Endothelial cell of umbilical vein (primary cell): ENCODE measurements around the gene HIVEP1. TPM values are rescaled to one million over a fixed set of nuclear protein-coding genes. Genes with fewer than 3 reads are reported as not detected.

Source experiments
- BruUV-seq: library from RNA; stranded (reverse); fragments of 400-500 nt; replicated peaks from 2 replicates; lab custom pipeline; 2021; lab: Mats Ljungman, UMichigan
- CTCF ChIA-PET: fragments of 300-600, 350-600 bp; sonication (Branson Sonifier 250); formaldehyde crosslinking; loops from one replicate; lab custom pipeline; 2021; ENCODE audit warnings: antibody characterized with exemption, inconsistent platforms; lab: Charles Lee
- POLR2A ChIA-PET: fragments of 300-600, 350-600 bp; sonication (Branson Sonifier 250); formaldehyde crosslinking; loops from one replicate; lab custom pipeline; 2021; ENCODE audit warnings: antibody characterized with exemption, inconsistent platforms; lab: Charles Lee
- DNase-seq: peaks from one replicate; pipeline ENCODE4 v3.0.0-alpha.2; 2011; ENCODE audit warnings: low read depth, low spot score
- FAIRE-seq: peaks from 2 replicates; lab custom pipeline; 2011; peaks lifted over from hg19 to GRCh38; lab: Jason Lieb, UNC
- H2AFZ ChIP-seq: 2 replicates; pipeline ENCODE4 v1.6.0; 2012; ENCODE audit warnings: low read depth, low read length, control low read depth, inconsistent platforms
- H3K27ac ChIP-seq: 2 replicates; pipeline ENCODE4 v1.5.1; 2011; ENCODE audit warnings: low read depth, mild to moderate bottlenecking, control low read depth, low read length, moderate library complexity; ENCODE audit not compliant: insufficient read depth
- H3K27me3 ChIP-seq, 2 experiments: 2 replicates each; pipeline versions ENCODE4 v1.6.0 to v1.6.1; 2011; ENCODE audit warnings: low read length in 2 of 2, mixed read lengths in 1 of 2; ENCODE audit not compliant: control insufficient read depth in 2 of 2, insufficient read depth in 2 of 2
- H3K36me3 ChIP-seq, 2 experiments: 2 replicates in 1 of 2; 3 replicates in 1 of 2; pipeline ENCODE4 v1.5.1; 2011; ENCODE audit warnings: low read length in 2 of 2, mild to moderate bottlenecking in 1 of 2, moderate library complexity in 1 of 2; ENCODE audit not compliant: control insufficient read depth in 2 of 2, insufficient read depth in 2 of 2; ENCODE audit errors: extremely low read depth in 1 of 2
- H3K4me1 ChIP-seq: 3 replicates; pipeline ENCODE4 v1.5.1; 2011; ENCODE audit warnings: mild to moderate bottlenecking, low read length; ENCODE audit not compliant: control insufficient read depth, insufficient read depth; ENCODE audit errors: extremely low read depth
- H3K4me2 ChIP-seq: 2 replicates; pipeline ENCODE4 v1.6.1; 2011; ENCODE audit warnings: low read length, control low read depth, mixed read lengths; ENCODE audit not compliant: insufficient read depth
- H3K4me3 ChIP-seq, 3 experiments: fragments of 200-600 bp in 1 of 3; sonication (generic), shearing (Covaris generic) in 1 of 3; replicated peaks in 1 of 3; 2 replicates each; pipeline ENCODE4 v1.5.1; 2011 to 2016; ENCODE audit warnings: control low read depth in 3 of 3, low read length in 3 of 3, mild to moderate bottlenecking in 2 of 3, inconsistent platforms in 1 of 3, low read depth in 1 of 3, moderate library complexity in 1 of 3; ENCODE audit not compliant: insufficient read depth in 1 of 3
- H3K79me2 ChIP-seq: 2 replicates; pipeline ENCODE4 v1.6.0; 2012; ENCODE audit warnings: low read length, inconsistent platforms; ENCODE audit not compliant: control insufficient read depth, insufficient read depth
- H3K9ac ChIP-seq: replicated peaks from 2 replicates; pipeline ENCODE3; 2011; ENCODE audit warnings: low read length, control low read depth; ENCODE audit not compliant: insufficient read depth; ENCODE audit errors: extremely low read depth
- H3K9me1 ChIP-seq: replicated peaks from 3 replicates; pipeline ENCODE4 v1.6.0; 2011; ENCODE audit warnings: mild to moderate bottlenecking, low read length; ENCODE audit not compliant: control insufficient read depth, insufficient read depth; ENCODE audit errors: extremely low read depth
- H3K9me3 ChIP-seq: replicated peaks from 2 replicates; pipeline ENCODE4 v1.5.1; 2012; ENCODE audit warnings: low read length, inconsistent platforms; ENCODE audit not compliant: control insufficient read depth, insufficient read depth
- H4K20me1 ChIP-seq: replicated peaks from 2 replicates; pipeline ENCODE3; 2011; ENCODE audit warnings: mild to moderate bottlenecking, low read length; ENCODE audit not compliant: control insufficient read depth, insufficient read depth; ENCODE audit errors: extremely low read depth
- EZH2 ChIP-seq: IDR thresholded peaks from 2 replicates; pipeline ENCODE4 v1.6.1; 2012; ENCODE audit warnings: borderline replicate concordance, low read depth, mild to moderate bottlenecking, moderate library complexity, low read length, inconsistent platforms; ENCODE audit not compliant: severe bottlenecking
- FOS ChIP-seq: IDR thresholded peaks from 2 replicates; pipeline ENCODE4 v1.6.1; 2011; ENCODE audit warnings: mild to moderate bottlenecking, low read length, moderate library complexity, borderline replicate concordance; ENCODE audit not compliant: insufficient read depth
- GATA2 ChIP-seq: IDR thresholded peaks from 2 replicates; pipeline ENCODE4 v1.7.0; 2011; ENCODE audit warnings: low read depth, mild to moderate bottlenecking, moderate library complexity, mixed read lengths, low read length; ENCODE audit not compliant: insufficient read length, insufficient read depth
- JUN ChIP-seq: IDR thresholded peaks from 2 replicates; pipeline ENCODE4 v1.6.1; 2011; ENCODE audit warnings: borderline replicate concordance, low read depth; ENCODE audit not compliant: insufficient read length, insufficient read depth
- MYC ChIP-seq: IDR thresholded peaks from one replicate; pipeline ENCODE4 v1.6.1; 2011; ENCODE audit warnings: mild to moderate bottlenecking, low read depth, low read length
- POLR2A ChIP-seq: IDR thresholded peaks from 2 replicates; pipeline ENCODE4 v1.6.1; 2012; ENCODE audit warnings: low read depth, mild to moderate bottlenecking, control low read depth, low read length
- POLR2AphosphoS5 ChIP-seq: IDR thresholded peaks from 2 replicates; pipeline ENCODE4 v1.6.1; 2012; ENCODE audit warnings: low read depth, mild to moderate bottlenecking, control low read depth, low read length, moderate library complexity; ENCODE audit not compliant: insufficient read depth
- dilution Hi-C: fragments of 300-500 bp; cut with MboI; formaldehyde crosslinking; loops from one replicate; pipeline ENCODE4 v1.15.0; 2019; ENCODE audit warnings: low sequenced_read_pairs; ENCODE audit not compliant: extremely low pct_ligation_motif_present
- intact Hi-C: fragments of 100-400 bp; cut with micrococcal nuclease; formaldehyde crosslinking; loops from one replicate; pipeline ENCODE4 v1.10.0; 2022
- polyA plus RNA-seq, 4 experiments: library from polyadenylated mRNA; depleted of rRNA in 3 of 4; stranded (reverse) in 3 of 4; unstranded in 1 of 4; fragments of >200 nt; gene quantifications; 2 replicates each; pipeline versions ENCODE4 v1.2.1 to v1.2.3, GENCODE V29; 2011 to 2012; ENCODE audit warnings: missing spikeins in 1 of 4
- total RNA-seq: library from RNA; stranded (reverse); gene quantifications from 2 replicates; pipeline ENCODE4 v1.2.3, GENCODE V29; 2021
- TF ChIP-seq, protein P1 (sequence below): IDR thresholded peaks from 2 replicates; pipeline ENCODE4 v1.6.1; 2011; ENCODE audit not compliant: insufficient read depth, insufficient read length
- TF ChIP-seq, protein P2 (sequence below), 2 donors: IDR thresholded peaks; 1 replicate in 1 of 2; 2 replicates in 1 of 2; pipeline ENCODE4 v1.5.1; 2011; ENCODE audit warnings: low read length in 2 of 2, mild to moderate bottlenecking in 2 of 2, moderate library complexity in 2 of 2, control low read depth in 1 of 2, inconsistent platforms in 1 of 2, low read depth in 1 of 2; ENCODE audit not compliant: insufficient read depth in 1 of 2; ENCODE audit errors: extremely low read depth in 1 of 2

Gene HIVEP1
- total and polyA plus RNA-seq, 2 donors (not counting 3 experiments of a cell fraction or from before 2014, with no cell fraction given) = 33.5 to 49.2 TPM

DNA sequence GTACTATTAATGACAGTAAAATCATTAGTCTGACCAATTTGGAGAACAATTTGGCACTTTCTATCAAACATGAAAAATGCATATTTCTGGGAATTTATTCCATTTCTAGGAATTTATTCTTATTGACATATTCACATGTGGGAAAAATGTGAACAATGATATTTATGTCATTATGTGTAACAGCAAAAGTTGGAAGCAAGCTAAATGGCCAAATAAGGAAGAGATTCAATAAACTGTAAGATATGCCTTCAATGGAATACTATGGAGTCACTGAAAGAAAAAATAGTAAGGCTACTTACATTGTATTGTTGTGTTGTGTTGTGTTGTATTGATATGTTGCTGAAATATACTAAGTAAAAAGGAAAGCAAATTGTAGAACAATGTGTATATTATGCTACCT, 177.5 kb downstream of the HIVEP1 start:
- no peak for FAIRE-seq
- Histone ChIP-seq H3K4me2 (no peak overlapping the region), H3K36me3 (no peaks in the 10 kb centered on the region), H3K9me1 (no peaks in the 10 kb centered on the region), H3K79me2 (no peaks in the 10 kb centered on the region), H3K27me3 (no peaks in the 10 kb centered on the region), H4K20me1 (no peaks in the 10 kb centered on the region), H2AFZ (no peak overlapping the region), H3K4me3 (no peak overlapping the region), H3K4me1 (no peaks in the 10 kb centered on the region), H3K9ac (no peak overlapping the region), H3K9me3 (no peaks in the 10 kb centered on the region), H3K27ac (no peak overlapping the region)
- TF ChIP-seq EZH2 = no peak
- no peak for TF ChIP-seq FOS
- no peak for TF ChIP-seq MYC
- TF ChIP-seq, protein P1, sequence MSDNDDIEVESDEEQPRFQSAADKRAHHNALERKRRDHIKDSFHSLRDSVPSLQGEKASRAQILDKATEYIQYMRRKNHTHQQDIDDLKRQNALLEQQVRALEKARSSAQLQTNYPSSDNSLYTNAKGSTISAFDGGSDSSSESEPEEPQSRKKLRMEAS = no peak
- TF ChIP-seq, protein P2, sequence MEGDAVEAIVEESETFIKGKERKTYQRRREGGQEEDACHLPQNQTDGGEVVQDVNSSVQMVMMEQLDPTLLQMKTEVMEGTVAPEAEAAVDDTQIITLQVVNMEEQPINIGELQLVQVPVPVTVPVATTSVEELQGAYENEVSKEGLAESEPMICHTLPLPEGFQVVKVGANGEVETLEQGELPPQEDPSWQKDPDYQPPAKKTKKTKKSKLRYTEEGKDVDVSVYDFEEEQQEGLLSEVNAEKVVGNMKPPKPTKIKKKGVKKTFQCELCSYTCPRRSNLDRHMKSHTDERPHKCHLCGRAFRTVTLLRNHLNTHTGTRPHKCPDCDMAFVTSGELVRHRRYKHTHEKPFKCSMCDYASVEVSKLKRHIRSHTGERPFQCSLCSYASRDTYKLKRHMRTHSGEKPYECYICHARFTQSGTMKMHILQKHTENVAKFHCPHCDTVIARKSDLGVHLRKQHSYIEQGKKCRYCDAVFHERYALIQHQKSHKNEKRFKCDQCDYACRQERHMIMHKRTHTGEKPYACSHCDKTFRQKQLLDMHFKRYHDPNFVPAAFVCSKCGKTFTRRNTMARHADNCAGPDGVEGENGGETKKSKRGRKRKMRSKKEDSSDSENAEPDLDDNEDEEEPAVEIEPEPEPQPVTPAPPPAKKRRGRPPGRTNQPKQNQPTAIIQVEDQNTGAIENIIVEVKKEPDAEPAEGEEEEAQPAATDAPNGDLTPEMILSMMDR (IDR thresholded peaks at IDR 0.05; ENCODE audit: extremely low read depth in 1 of 2, insufficient read depth in 1 of 2, low read depth in 1 of 2, low read length in 2 of 2) = no peak
- no peak for TF ChIP-seq POLR2A
- no peak for TF ChIP-seq POLR2AphosphoS5
- no peak for TF ChIP-seq GATA2
- no peak for TF ChIP-seq JUN
- dilution Hi-C loops (no loop called here), intact Hi-C loops (no loop called here)
- DNase-seq = no peak
- BruUV-seq = no TSS peak
- ChIA-PET CTCF (no interaction called here), POLR2A (no interaction called here)
